Fibroblast of lung (primary cell): Measurements from ENCODE around the gene TAOK3. TPM values are rescaled to one million over a fixed set of nuclear protein-coding genes. Genes with fewer than 3 reads are reported as not detected.

Experiments used
- DNase-seq, 2 donors: peaks; one replicate each; pipeline versions ENCODE4 v3.0.0 to v3.0.0-alpha.2; 2010; ENCODE audit warnings: low read depth in 2 of 2
- H2AFZ ChIP-seq: 2 replicates; pipeline ENCODE4 v1.5.1; 2012; ENCODE audit warnings: low read length, control low read depth, inconsistent platforms
- H3K27ac ChIP-seq: 2 replicates; pipeline ENCODE4 v1.5.1; 2011; ENCODE audit warnings: low read length, control low read depth; ENCODE audit not compliant: insufficient read depth
- H3K27me3 ChIP-seq: 2 replicates; pipeline ENCODE4 v1.5.1; 2011; ENCODE audit warnings: mild to moderate bottlenecking, low read length; ENCODE audit not compliant: control insufficient read depth, insufficient read depth
- H3K36me3 ChIP-seq: 2 replicates; pipeline ENCODE4 v1.5.1; 2011; ENCODE audit warnings: low read length; ENCODE audit not compliant: control insufficient read depth, insufficient read depth
- H3K4me1 ChIP-seq: 2 replicates; pipeline ENCODE4 v1.5.1; 2011; ENCODE audit warnings: low read length; ENCODE audit not compliant: control insufficient read depth, insufficient read depth; ENCODE audit errors: extremely low read depth
- H3K4me2 ChIP-seq: 2 replicates; pipeline ENCODE4 v1.5.1; 2011; ENCODE audit warnings: low read length, control low read depth; ENCODE audit not compliant: insufficient read depth; ENCODE audit errors: extremely low read depth
- H3K4me3 ChIP-seq, 4 experiments: fragments of 200-600 bp in 1 of 4; sonication (generic) in 1 of 4; replicated peaks in 1 of 4; 2 replicates each; pipeline ENCODE4 v1.5.1; 2011 to 2016; ENCODE audit warnings: low read length in 4 of 4, low read depth in 3 of 4, mild to moderate bottlenecking in 3 of 4, control low read depth in 2 of 4, inconsistent platforms in 1 of 4, mixed read lengths in 1 of 4; ENCODE audit not compliant: insufficient read depth in 1 of 4; ENCODE audit errors: control extremely low read depth in 1 of 4
- H3K79me2 ChIP-seq: 2 replicates; pipeline ENCODE4 v1.5.1; 2012; ENCODE audit warnings: mild to moderate bottlenecking, low read length, inconsistent platforms; ENCODE audit not compliant: control insufficient read depth, insufficient read depth
- H3K9ac ChIP-seq: 2 replicates; pipeline ENCODE4 v1.5.1; 2011; ENCODE audit warnings: mild to moderate bottlenecking, low read length, control low read depth; ENCODE audit not compliant: insufficient read depth
- H3K9me3 ChIP-seq: 2 replicates; pipeline ENCODE4 v1.5.1; 2012; ENCODE audit warnings: low read depth, low read length; ENCODE audit not compliant: control insufficient read depth, insufficient read depth
- H4K20me1 ChIP-seq: 2 replicates; pipeline ENCODE4 v1.5.1; 2011; ENCODE audit warnings: low read length; ENCODE audit not compliant: control insufficient read depth, insufficient read depth; ENCODE audit errors: extremely low read depth
- CTCF ChIP-seq, 2 donors: IDR thresholded peaks in 1 of 2; conservative IDR thresholded peaks in 1 of 2; 1 replicate in 1 of 2; 2 replicates in 1 of 2; pipeline ENCODE4 v1.5.1; 2011 to 2012; ENCODE audit warnings: low read length in 2 of 2, control low read depth in 1 of 2, inconsistent platforms in 1 of 2, low read depth in 1 of 2, mild to moderate bottlenecking in 1 of 2
- EZH2 ChIP-seq: IDR thresholded peaks from 2 replicates; pipeline ENCODE4 v1.5.1; 2012; ENCODE audit warnings: low read length, control low read depth, mild to moderate bottlenecking; ENCODE audit errors: missing control alignments
- polyA plus RNA-seq, 2 donors: library from polyadenylated mRNA; depleted of rRNA in 1 of 2; stranded (reverse) in 1 of 2; unstranded in 1 of 2; fragments of >200 nt; gene quantifications; 2 replicates each; pipeline ENCODE4 v1.2.1, GENCODE V29; 2011 to 2012; ENCODE audit warnings: missing spikeins in 1 of 2
- total RNA-seq: library from RNA; depleted of rRNA; stranded (reverse); fragments of >200 nt; gene quantifications from 2 replicates; pipeline ENCODE4 v1.2.1, GENCODE V29; 2014

TAOK3 gene
- total and polyA plus RNA-seq, 2 donors (not counting 1 experiment from before 2014, with no cell fraction given), result 64.7 to 97.4 TPM

DNA sequence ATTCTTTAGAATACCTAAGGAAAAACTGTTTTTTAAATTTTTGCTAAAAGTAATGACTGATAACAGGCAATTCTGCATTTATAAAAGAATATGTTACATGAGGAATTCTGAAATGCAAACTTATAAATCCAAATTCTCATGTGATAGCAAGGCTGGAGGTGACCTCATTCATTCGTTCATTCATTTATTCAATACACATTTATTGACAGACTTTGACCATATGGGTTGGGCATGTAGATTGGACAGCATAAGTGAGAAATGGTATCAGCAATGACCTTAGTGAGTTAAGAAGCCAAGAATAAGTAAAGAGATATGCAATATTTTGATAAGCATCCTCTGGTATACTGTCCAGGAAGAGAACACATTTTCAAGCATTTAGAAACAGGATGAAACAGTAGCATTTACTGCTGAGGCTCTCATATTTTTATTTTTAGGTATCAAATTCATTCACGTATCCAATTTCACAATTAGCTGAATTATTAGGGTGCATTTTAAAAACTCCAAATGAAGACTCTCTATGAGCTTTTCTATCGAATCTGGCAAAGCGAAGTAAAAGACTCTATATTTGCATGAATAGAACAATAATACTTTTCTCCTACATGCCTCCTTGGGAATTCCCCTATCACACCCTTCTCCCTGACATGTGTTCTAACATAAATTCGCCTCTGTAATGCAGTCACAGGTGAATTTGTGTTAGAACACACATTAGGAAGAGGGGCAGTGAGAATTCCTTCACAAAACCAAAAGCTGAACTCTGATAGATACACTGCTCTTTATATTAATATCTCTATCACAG, 186.9 kb downstream of the TAOK3 start:
- DNase-seq, result no peak
- H3K27ac ChIP-seq, result no peak overlapping the region
- H3K4me1 ChIP-seq, result peaks cover 14% of the 10 kb centered on the region
- no peak overlapping the region for H3K4me2 ChIP-seq
- H3K79me2 ChIP-seq, result peaks cover 17% of the 10 kb centered on the region
- TF ChIP-seq EZH2 (no peak), CTCF (conservative IDR thresholded peaks at IDR 0.05 in 1 of 2, IDR thresholded peaks at IDR 0.05 in 1 of 2; ENCODE audit: low read depth in 1 of 2, low read length in 2 of 2) (no peak)
- peaks cover 4% of the 10 kb centered on the region for H3K36me3 ChIP-seq
- H3K27me3 ChIP-seq, result no peaks in the 10 kb centered on the region
- no peaks in the 10 kb centered on the region for H3K9me3 ChIP-seq
- H4K20me1 ChIP-seq, result no peaks in the 10 kb centered on the region
- H3K4me3 ChIP-seq, result no peak overlapping the region
- no peak overlapping the region for H3K9ac ChIP-seq
- no peak overlapping the region for H2AFZ ChIP-seq

DNA sequence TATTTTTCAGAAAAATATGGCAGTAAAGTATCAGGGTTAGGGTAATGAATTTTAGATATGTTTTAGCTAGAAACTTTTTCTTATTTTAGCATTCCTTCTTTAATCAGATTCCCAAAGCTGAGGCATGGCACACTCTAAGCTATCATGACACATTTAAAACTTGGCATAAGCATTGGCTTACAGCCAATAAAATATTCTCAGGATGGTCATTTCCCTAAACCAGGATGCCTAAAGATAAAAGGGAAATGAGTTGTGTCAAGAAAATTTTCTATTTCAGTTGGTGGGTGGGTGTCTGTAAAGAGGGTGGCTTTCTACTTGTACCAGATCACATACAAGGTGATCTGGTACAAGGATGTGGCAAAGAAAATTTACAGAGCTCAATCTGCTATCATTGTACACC, 189.0 kb downstream of the TAOK3 start:
- H3K27me3 ChIP-seq, result no peaks in the 10 kb centered on the region
- H3K4me1 ChIP-seq, result peaks cover 9% of the 10 kb centered on the region
- peaks cover 17% of the 10 kb centered on the region for H3K79me2 ChIP-seq
- no peak overlapping the region for H3K9ac ChIP-seq
- no peak overlapping the region for H2AFZ ChIP-seq
- H4K20me1 ChIP-seq, result no peaks in the 10 kb centered on the region
- TF ChIP-seq EZH2 (no peak), CTCF (conservative IDR thresholded peaks at IDR 0.05 in 1 of 2, IDR thresholded peaks at IDR 0.05 in 1 of 2; ENCODE audit: low read depth in 1 of 2, low read length in 2 of 2) (no peak)
- no peaks in the 10 kb centered on the region for H3K9me3 ChIP-seq
- H3K27ac ChIP-seq, result no peak overlapping the region
- DNase-seq, result peak; percentile 3 to 14
- no peak overlapping the region for H3K4me3 ChIP-seq
- H3K36me3 ChIP-seq, result peaks cover 4% of the 10 kb centered on the region
- H3K4me2 ChIP-seq, result no peak overlapping the region

DNA sequence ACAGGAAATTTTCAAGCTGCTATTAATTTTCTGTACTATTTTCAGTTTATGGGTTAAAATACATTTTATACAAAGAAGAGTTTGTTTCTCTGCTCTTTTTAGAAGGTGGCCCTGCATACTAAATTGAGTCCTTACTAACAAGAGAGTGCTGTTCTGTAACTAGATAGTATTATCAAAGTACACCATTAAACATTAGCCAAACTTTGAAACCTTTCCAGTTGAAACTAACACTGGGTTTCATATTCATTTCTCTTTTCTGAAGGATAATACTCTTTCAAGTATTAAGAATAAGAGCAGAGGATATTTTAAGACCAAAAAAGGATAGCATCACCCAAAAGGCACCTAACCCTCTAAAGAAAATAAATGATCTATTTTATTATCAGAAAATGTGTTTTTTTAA, 189.6 kb downstream of the TAOK3 start:
- no peak overlapping the region for H3K27ac ChIP-seq
- no peaks in the 10 kb centered on the region for H3K9me3 ChIP-seq
- H3K4me3 ChIP-seq, result no peak overlapping the region
- no peaks in the 10 kb centered on the region for H4K20me1 ChIP-seq
- TF ChIP-seq EZH2 (no peak), CTCF (conservative IDR thresholded peaks at IDR 0.05 in 1 of 2, IDR thresholded peaks at IDR 0.05 in 1 of 2; ENCODE audit: low read depth in 1 of 2, low read length in 2 of 2) (no peak)
- peaks cover 4% of the 10 kb centered on the region for H3K36me3 ChIP-seq
- H3K4me1 ChIP-seq, result peaks cover 6% of the 10 kb centered on the region
- DNase-seq, result no peak
- no peak overlapping the region for H2AFZ ChIP-seq
- H3K9ac ChIP-seq, result no peak overlapping the region
- H3K27me3 ChIP-seq, result no peaks in the 10 kb centered on the region
- H3K4me2 ChIP-seq, result no peak overlapping the region
- H3K79me2 ChIP-seq, result peaks cover 15% of the 10 kb centered on the region
